Measurements from ENCODE around the gene AP1G2.
A peak's percentile ranks its signal among the peaks of the same experiment; 100 is the strongest.

AP1G2 gene

DNA sequence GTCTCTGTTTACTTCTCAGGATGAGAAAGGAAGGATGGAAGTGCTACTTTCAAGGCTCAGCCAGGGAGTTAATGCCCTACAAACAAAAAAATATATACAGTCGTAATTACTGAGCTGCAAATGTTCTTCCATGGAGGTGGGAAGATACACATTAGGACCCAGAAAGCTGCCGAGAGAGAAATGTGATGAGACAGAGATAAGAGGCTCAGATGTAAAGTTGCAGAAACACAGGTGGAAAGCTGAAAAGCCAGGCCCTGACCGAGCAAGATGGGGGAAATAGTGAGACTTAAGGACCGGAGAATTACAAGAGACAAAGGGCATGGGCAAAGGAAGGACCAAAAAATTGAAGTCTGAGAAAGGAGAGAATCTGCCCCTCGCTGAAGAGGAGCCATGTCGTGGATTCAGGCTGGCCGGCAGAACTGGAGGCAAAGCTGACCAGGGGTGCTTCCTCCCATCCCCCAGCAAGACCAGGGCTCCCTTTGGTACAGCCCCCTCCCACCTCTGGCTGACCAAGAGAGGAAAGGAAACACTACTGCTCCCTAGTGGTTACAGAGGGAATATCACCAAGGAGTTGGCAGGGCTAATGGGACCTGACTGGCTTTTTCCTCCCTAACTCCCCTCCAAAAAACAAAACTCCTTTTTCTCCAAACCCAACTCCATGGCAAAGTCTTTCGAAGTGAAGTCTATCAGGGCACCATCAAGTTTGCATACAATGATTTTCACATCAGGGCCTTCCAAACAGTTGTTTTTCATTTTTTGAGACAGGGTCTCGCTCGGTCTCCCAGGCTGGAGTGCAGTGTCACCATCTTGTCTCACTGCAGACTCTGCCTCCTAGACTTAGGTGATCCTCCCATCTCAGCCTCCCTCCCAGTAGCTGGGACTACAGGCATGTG lies 28.1 kb downstream of the AP1G2 start:
- Histone ChIP-seq H3K4me3 (ENCODE audit: low read length) (no peak overlapping the region), H3K27me3 (ENCODE audit: low read depth, low read length) (no peaks in the 10 kb centered on the region), H3K9ac (ENCODE audit: low read length) (no peak overlapping the region), H2AFZ (ENCODE audit: low read depth, low read length) (no peak overlapping the region), H3K4me2 (ENCODE audit: low read length) (peak overlapping the region; percentile 26), H3K79me2 (ENCODE audit: low read length) (no peaks in the 10 kb centered on the region), H3K36me3 (replicated peaks; ENCODE audit: low read depth, low read length) (no peaks in the 10 kb centered on the region), H4K20me1 (ENCODE audit: insufficient read depth, low read length) (no peaks in the 10 kb centered on the region), H3K9me3 (ENCODE audit: insufficient read depth, low read length) (no peaks in the 10 kb centered on the region), H3K27ac (ENCODE audit: low read length) (no peak overlapping the region), H3K4me1 (ENCODE audit: low read length) (0 out of 2 replicates have a peak, but pooled peaks cover 4% of the 10 kb centered on the region)
- TF ChIP-seq EZH2phosphoT487 (IDR thresholded peaks at IDR 0.05; ENCODE audit: low read depth) (no peak), CTCF (IDR thresholded peaks at IDR 0.05; ENCODE audit: low read depth, low read length) (peak; percentile 69)

DNA sequence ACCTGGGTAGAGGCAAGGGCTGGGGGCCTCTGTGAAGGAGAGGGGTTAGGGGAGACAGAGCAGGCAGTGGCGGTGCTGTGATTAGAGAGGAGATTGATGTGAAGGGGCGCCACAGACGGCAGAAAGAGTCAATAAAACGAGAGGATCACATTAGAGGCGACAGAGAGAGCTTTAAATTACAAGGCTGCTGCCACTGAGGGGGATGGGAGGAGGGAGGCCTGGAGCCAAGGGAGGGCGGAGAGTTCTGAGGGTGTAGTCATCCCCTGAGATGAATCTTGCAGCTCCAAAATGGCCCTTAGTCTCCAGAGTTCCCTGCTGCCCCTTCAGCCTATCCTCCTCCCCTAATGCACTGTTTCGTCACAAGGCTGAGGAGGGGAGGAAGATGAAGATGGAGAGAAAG lies 28.8 kb downstream of the AP1G2 start:
- H3K36me3 ChIP-seq (replicated peaks; ENCODE audit: low read depth, low read length): no peaks in the 10 kb centered on the region
- no peaks in the 10 kb centered on the region for H4K20me1 ChIP-seq (ENCODE audit: insufficient read depth, low read length)
- no peaks in the 10 kb centered on the region for H3K9me3 ChIP-seq (ENCODE audit: insufficient read depth, low read length)
- TF ChIP-seq EZH2phosphoT487 (IDR thresholded peaks at IDR 0.05; ENCODE audit: low read depth): no peak
- no peak for TF ChIP-seq CTCF (IDR thresholded peaks at IDR 0.05; ENCODE audit: low read depth, low read length)
- H3K9ac ChIP-seq (ENCODE audit: low read length): no peak overlapping the region
- H3K4me2 ChIP-seq (ENCODE audit: low read length): peak overlapping the region; percentile 26; the same call in 1 of the 2 replicates
- 0 out of 2 replicates have a peak, but pooled peaks cover 4% of the 10 kb centered on the region for H3K4me1 ChIP-seq (ENCODE audit: low read length)
- no peaks in the 10 kb centered on the region for H3K27me3 ChIP-seq (ENCODE audit: low read depth, low read length)
- no peak overlapping the region for H2AFZ ChIP-seq (ENCODE audit: low read depth, low read length)
- no peaks in the 10 kb centered on the region for H3K79me2 ChIP-seq (ENCODE audit: low read length)
- no peak overlapping the region for H3K27ac ChIP-seq (ENCODE audit: low read length)
- H3K4me3 ChIP-seq (ENCODE audit: low read length): no peak overlapping the region

DNA sequence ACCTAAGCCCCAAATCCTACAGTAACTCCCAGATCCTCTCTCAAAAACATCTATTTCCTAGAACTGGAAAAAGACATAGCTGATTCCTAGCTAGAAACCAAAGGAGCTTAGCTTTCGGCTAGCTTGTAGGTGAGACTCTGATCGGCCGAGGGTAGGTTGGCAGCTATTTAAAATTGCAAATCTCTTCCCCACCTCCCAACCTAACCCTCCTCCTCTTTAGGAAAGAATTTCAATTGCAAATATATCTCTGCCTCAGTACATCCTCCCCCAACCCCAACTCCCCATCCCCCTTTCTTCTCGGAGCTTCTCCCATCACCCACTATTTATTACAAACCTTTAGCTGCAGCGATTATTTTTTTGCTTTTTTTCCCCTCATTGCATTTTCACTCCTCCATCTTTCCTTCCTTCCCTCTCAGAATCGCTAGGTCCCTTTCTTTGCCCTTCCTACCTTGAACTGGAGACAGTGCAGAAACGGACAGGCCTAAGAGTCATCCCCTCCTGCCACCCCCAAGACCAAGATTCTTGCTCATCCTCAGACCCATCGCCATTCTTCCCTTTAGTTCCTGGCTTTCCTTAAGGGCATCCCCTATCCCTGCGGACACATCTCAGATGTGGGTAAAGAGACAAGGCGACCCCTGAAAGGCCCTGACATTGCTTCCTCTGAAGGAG lies 29.4 kb downstream of the AP1G2 start:
- H3K4me2 ChIP-seq (ENCODE audit: low read length): no peak overlapping the region
- no peaks in the 10 kb centered on the region for H3K9me3 ChIP-seq (ENCODE audit: insufficient read depth, low read length)
- H3K4me3 ChIP-seq (ENCODE audit: low read length): no peak overlapping the region

More for the DNA sequence above, 29.4 kb downstream of the AP1G2 start:
- Histone ChIP-seq H3K36me3 (replicated peaks; ENCODE audit: low read depth, low read length) (no peaks in the 10 kb centered on the region), H3K27me3 (ENCODE audit: low read depth, low read length) (no peaks in the 10 kb centered on the region), H3K27ac (ENCODE audit: low read length) (no peak overlapping the region), H2AFZ (ENCODE audit: low read depth, low read length) (no peak overlapping the region), H4K20me1 (ENCODE audit: insufficient read depth, low read length) (no peaks in the 10 kb centered on the region), H3K4me1 (ENCODE audit: low read length) (0 out of 2 replicates have a peak, but pooled peaks cover 4% of the 10 kb centered on the region), H3K9ac (ENCODE audit: low read length) (no peak overlapping the region), H3K79me2 (ENCODE audit: low read length) (no peaks in the 10 kb centered on the region)
- TF ChIP-seq EZH2phosphoT487 (IDR thresholded peaks at IDR 0.05; ENCODE audit: low read depth) (no peak), CTCF (IDR thresholded peaks at IDR 0.05; ENCODE audit: low read depth, low read length) (no peak)
